Mucosa of stomach (tissue), 1 donor: ENCODE data around the gene IDH1.

Source experiments
- H3K27me3 ChIP-seq: one replicate; pipeline ENCODE4 v1.7.0; 2013; ENCODE audit warnings: mild to moderate bottlenecking, low read length; ENCODE audit not compliant: control insufficient read depth, insufficient read depth
- H3K36me3 ChIP-seq: one replicate; pipeline ENCODE4 v1.7.0; 2013; ENCODE audit warnings: low read length; ENCODE audit not compliant: control insufficient read depth, insufficient read depth
- H3K4me1 ChIP-seq: one replicate; pipeline ENCODE4 v1.7.0; 2013; ENCODE audit warnings: mild to moderate bottlenecking, low read length; ENCODE audit not compliant: control insufficient read depth, insufficient read depth
- H3K4me3 ChIP-seq: one replicate; pipeline ENCODE4 v1.7.0; 2013; ENCODE audit warnings: low read length
- H3K9ac ChIP-seq: one replicate; pipeline ENCODE4 v1.7.0; 2013; ENCODE audit warnings: mild to moderate bottlenecking, low read length, moderate library complexity
- H3K9me3 ChIP-seq: one replicate; pipeline ENCODE4 v1.7.0; 2013; ENCODE audit warnings: mild to moderate bottlenecking, low read length, moderate library complexity; ENCODE audit not compliant: control insufficient read depth
- donor health status: Pancreatic carcinoma.

Gene IDH1

DNA sequence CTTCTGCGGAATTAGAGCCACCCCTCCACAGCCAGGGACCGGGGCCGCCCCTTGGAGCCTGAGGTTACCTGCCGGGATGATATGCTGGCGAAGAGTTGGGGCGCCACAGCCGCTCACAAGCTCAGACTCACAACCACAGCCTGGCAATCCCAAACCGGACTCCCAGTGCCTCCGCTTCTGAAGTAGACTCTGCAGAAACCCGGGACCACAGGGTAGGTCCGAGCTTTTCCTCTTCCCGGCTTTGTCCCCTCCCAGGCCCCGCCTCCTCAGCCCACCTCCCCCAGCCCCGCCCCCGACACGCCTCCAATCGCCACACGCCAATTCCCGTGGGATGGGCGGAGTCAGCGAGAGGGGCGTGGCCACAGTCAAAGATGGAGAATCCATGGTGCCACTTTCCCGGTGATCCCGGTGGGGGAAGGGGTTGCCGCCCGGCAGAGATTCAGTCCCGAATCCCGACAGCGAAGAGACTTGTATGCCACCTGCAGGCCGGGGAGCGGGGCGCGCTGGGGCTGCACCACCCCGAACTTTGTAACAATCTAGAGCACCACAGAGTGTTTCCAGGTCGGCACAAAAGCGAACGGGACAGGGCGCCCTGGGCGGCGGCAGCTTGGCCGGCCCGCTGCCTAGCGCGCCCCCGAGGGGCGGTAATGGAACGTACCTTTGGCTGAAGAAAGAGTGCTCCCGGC, at the start of gene IDH1:
Gene IDH1 (minus strand): TSS at position 201 of the 686 bp plus-strand sequence. CDS start 3,520 bp downstream, outside the sequence.
- Histone ChIP-seq H3K27me3 (no peaks in the 10 kb centered on the region), H3K9me3 (no peaks in the 10 kb centered on the region), H3K4me3 (peak within 1 kb of the TSS; percentile 97), H3K36me3 (no peaks in the 10 kb centered on the region), H3K4me1 (peaks cover 11% of the 10 kb centered on the region), H3K9ac (peak within 1 kb of the TSS; percentile 63)

DNA sequence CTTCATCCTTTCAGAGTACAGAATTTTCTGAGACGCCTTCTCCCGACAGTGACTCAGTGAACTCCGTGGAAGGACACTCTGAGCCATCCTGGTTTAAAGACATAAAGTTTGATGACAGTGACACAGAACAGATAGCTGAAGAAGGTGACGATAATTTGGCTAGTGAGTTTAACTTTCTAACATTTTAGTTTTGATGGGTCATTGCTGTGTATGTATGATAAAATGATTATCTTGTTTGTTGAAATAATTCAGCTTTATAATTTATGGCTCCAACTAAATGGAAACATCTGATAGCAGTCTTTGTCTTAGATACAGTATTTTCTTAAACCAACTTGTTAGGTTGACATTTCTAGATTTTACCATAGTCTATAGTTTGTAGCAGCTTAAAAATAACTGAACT, 49.3 kb upstream of the IDH1 start:
- Histone ChIP-seq H3K36me3 (peaks cover 7% of the 10 kb centered on the region), H3K4me3 (no peak overlapping the region), H3K27me3 (no peaks in the 10 kb centered on the region), H3K4me1 (no peaks in the 10 kb centered on the region), H3K9ac (no peak overlapping the region), H3K9me3 (no peaks in the 10 kb centered on the region)

DNA sequence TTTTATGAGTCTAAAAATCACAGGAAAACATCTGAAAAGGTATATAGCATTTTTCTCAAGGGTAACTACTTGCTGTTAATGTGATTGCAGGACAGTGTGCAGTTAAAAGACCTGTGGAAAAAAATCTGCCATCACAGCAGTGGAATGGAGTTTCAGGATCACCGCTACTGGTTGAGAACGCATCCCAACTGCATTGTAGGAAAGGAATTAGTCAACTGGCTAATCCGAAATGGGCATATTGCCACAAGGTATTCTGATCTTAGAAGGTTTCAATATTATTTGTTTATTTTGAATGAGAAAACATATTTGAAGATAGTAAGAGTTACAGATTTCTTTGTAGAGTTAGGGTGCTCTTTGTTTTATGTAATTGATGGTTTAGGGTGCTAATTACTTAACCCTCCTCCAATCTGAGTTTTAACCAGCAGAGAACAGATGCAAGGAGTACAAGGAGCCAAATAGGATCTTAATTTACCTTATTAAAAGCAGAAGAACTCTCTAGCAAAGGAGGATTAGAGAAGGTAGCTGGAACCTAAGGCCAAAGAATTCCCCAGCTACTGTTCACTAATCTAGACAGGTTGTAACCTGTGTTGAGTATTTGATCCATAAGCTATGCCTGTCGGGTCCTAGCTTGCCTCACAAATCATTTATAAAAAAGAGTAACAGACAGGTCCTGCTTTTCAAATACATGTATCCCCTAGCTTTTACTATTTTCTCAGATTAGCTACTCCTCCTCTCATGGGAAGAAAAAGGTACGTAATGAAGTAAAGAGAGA, 46.2 kb upstream of the IDH1 start:
- Histone ChIP-seq H3K4me3 (no peak overlapping the region), H3K27me3 (no peaks in the 10 kb centered on the region), H3K9me3 (no peaks in the 10 kb centered on the region), H3K36me3 (peaks cover 7% of the 10 kb centered on the region), H3K9ac (no peak overlapping the region), H3K4me1 (no peaks in the 10 kb centered on the region)

DNA sequence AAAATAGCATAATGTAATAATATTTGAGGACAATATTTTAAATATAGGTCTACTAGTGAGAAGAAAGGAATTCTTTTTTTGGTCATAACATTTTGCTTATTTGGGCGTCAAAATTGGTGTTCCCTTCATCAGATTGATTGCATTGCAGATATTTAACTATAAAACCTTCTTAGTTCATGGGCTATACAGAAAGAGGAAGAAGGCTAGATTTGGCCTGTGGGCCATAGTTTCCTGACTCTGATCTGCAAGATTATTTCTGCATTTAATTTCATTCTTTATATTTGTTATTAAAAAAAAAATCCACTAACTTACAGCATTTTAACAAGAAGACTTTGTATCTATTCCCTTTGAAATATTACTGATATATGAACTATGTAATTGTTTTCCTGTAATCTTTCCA, 43.1 kb upstream of the IDH1 start:
- Histone ChIP-seq H3K4me1 (no peaks in the 10 kb centered on the region), H3K27me3 (no peaks in the 10 kb centered on the region), H3K9me3 (no peaks in the 10 kb centered on the region), H3K9ac (no peak overlapping the region), H3K36me3 (no peaks in the 10 kb centered on the region), H3K4me3 (no peak overlapping the region)

DNA sequence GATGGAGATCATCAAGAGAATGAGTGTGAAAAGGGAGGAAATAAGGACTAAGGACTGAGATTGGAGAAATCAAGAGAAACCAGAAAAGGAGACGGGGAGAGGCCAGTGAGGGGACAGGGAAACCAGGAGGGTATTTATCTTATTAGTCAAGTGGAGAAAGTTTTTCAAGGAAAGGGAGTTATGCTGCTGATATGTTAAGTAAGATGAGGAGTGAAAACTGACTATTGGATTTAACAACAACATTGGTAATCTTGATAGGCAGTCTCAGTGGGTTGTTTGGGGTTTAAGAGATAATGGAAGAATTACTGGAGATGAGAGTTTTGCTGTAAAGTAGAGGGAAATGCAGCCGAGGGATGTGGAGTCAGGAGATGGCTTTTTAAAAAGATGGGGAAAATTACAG, 41.7 kb upstream of the IDH1 start:
- no peaks in the 10 kb centered on the region for H3K36me3 ChIP-seq
- H3K9me3 ChIP-seq = no peaks in the 10 kb centered on the region

DNA sequence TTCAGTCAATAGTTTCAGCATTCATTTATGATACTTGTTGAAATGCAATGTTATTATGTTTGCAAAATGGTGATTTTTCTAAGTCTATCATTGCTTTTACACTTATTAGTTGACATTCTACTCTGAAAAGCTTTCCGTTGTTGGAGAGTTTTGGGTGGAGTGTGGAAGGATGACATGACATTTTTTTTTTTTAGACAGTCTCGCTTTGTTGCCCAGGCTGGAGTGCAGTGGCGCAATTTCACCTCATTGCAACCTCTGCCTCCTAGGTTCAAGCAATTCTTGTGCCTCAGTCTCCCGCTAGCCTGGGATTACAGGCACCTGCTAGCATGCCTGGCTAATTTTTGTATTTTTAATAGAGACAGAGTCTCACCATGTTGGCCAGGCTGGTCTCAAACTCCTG, 41.0 kb upstream of the IDH1 start:
- no peak overlapping the region for H3K9ac ChIP-seq
- H3K27me3 ChIP-seq = no peaks in the 10 kb centered on the region
- no peak overlapping the region for H3K4me3 ChIP-seq
- no peaks in the 10 kb centered on the region for H3K9me3 ChIP-seq
- no peaks in the 10 kb centered on the region for H3K36me3 ChIP-seq
- no peaks in the 10 kb centered on the region for H3K4me1 ChIP-seq

More for the DNA sequence above, 41.7 kb upstream of the IDH1 start:
- H3K4me1 ChIP-seq = no peaks in the 10 kb centered on the region
- no peaks in the 10 kb centered on the region for H3K27me3 ChIP-seq
- H3K9ac ChIP-seq = no peak overlapping the region
- H3K4me3 ChIP-seq = no peak overlapping the region

DNA sequence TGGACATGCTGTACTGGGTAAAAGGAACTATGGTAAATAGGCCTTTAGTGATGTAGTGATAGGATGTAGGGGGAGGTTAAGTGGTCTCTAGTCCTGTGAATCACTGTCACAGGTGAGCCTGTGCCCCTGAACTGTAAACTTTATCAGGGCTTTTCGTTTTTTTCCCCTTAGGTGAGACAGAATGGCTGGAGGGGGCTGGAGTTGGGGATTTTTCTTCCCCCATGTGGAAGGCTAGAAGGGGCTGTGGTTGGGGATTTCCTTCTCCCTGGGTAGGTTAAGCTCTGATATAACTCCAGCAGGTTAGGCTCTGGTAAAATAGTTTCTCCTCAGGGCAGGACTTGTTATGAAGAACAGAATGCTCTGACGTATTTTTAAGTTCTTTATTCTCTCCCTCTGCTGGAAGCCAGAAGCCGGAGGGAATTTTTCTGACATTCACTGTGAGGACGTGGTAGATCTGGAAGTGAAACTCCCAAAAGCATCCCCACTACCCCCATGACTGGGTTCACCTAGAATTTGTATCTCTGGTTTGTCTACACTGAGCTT, 39.7 kb upstream of the IDH1 start:
- H3K4me3 ChIP-seq = no peak overlapping the region
- H3K9me3 ChIP-seq = no peaks in the 10 kb centered on the region
- H3K4me1 ChIP-seq = no peaks in the 10 kb centered on the region
- no peak overlapping the region for H3K9ac ChIP-seq
- no peaks in the 10 kb centered on the region for H3K27me3 ChIP-seq
- H3K36me3 ChIP-seq = no peaks in the 10 kb centered on the region

DNA sequence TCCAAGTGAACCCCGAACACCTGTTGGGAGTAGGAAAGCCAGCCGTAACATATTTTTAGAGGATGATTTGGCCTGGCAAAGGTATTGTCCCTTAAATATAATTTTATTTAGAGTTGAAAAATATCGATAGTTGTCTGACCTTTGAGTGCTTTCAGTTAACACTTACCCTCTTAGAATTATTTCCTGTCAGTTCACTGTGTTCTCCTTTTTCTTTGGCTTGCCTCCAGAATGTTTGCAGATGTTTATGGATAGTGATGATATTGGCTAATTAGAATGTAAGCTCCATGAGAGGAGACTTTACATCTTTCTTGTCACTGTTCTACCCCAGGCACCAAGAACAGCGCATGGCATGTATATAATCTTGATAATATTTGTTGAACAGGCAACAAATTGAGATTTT, 31.0 kb upstream of the IDH1 start:
- Histone ChIP-seq H3K36me3 (peaks cover 1% of the 10 kb centered on the region), H3K27me3 (no peaks in the 10 kb centered on the region), H3K9ac (no peak overlapping the region), H3K4me3 (no peak overlapping the region), H3K4me1 (peaks cover 9% of the 10 kb centered on the region), H3K9me3 (no peaks in the 10 kb centered on the region)

DNA sequence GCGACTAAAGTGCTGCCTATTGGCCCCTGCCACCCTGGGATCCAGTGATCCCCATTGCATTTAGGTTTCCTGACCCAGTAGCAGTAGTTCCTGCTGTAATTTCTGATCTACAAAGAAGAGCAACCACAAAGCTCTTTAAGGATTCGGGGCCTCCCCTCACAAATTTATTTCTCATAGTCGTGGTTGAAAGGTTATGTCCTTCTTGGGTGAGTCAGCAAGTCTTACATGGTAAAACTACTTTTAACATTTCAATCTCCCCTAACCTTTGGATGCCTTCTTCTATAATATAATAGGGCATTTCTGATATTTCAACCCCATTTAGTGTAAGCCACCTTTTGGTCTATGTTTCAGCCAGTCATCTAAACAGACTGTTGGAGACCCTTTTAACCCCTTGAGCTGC, 26.1 kb upstream of the IDH1 start:
- H3K27me3 ChIP-seq = no peaks in the 10 kb centered on the region
- peaks cover 12% of the 10 kb centered on the region for H3K4me1 ChIP-seq
- H3K9me3 ChIP-seq = no peaks in the 10 kb centered on the region
- no peak overlapping the region for H3K4me3 ChIP-seq
- no peak overlapping the region for H3K9ac ChIP-seq
- peaks cover 3% of the 10 kb centered on the region for H3K36me3 ChIP-seq

DNA sequence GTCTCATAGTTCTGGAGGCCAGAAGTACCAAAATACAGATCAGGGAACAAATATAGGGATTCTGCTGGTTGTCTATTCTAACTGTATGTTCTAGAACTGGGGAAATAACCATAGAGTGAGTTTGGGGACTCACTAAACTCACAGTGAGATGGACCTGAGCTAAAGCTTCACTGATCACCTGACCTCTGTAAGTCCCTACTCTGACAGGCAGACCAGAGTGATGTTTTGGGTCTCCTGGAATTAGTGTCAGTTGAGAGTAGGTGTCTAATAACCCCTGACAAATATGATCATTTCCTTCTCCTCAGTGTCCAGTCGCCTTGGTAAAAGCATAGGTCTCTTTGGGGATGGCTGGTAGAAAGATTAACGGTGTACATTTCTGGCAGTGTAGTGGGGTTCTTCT, 25.4 kb upstream of the IDH1 start:
- Histone ChIP-seq H3K36me3 (peaks cover 3% of the 10 kb centered on the region), H3K4me1 (peaks cover 12% of the 10 kb centered on the region), H3K27me3 (no peaks in the 10 kb centered on the region), H3K9ac (no peak overlapping the region), H3K4me3 (no peak overlapping the region), H3K9me3 (no peaks in the 10 kb centered on the region)

DNA sequence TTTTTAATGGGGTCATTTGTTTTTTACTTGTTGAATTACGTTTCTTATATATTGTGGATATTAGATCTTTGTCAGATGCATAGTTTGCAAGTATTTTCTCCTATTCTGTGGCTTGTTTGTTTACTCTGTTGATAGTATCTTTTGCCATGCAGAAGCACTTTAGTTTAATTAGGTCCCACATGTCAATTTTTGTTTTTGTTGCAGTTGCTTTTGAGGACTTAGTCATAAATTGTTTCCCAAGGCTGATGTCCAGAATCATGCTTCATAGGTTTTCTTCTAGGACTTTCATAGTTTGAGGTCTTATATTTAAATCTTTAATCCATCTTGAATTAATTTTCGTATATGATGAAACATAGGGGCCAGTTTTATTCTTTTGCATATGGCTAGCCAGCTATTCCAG, 24.4 kb upstream of the IDH1 start:
- H3K4me1 ChIP-seq = peaks cover 12% of the 10 kb centered on the region
- no peaks in the 10 kb centered on the region for H3K27me3 ChIP-seq
- no peaks in the 10 kb centered on the region for H3K9me3 ChIP-seq
- H3K36me3 ChIP-seq = peaks cover 3% of the 10 kb centered on the region
- no peak overlapping the region for H3K4me3 ChIP-seq
- H3K9ac ChIP-seq = no peak overlapping the region

DNA sequence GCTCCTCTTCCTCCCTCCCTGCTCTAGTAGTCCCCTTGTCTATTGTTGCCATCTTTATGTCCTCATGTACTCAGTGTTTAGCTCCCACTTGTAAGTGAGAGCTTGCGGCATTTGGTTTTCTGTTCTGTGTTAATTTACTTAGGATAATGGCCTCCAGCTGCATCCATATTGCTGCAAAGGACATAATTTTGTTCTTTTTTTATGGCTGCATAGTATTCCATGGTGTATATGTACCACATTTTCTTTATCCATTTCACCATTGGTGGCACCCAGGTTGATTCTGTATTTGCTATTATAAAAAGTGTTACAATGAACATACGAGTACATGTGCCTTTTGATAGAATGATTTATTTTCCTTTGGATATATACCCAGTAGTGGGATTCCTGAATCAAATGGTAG, 23.7 kb upstream of the IDH1 start:
- Histone ChIP-seq H3K4me1 (peaks cover 12% of the 10 kb centered on the region), H3K36me3 (peaks cover 3% of the 10 kb centered on the region), H3K9ac (no peak overlapping the region)

More for the DNA sequence above, 23.7 kb upstream of the IDH1 start:
- H3K9me3 ChIP-seq = no peaks in the 10 kb centered on the region
- H3K27me3 ChIP-seq = no peaks in the 10 kb centered on the region
- no peak overlapping the region for H3K4me3 ChIP-seq
